Astrocyte of the cerebellum (primary cell): Measurements from ENCODE around the gene RAD51B.

Source experiments
- DNase-seq: peaks from one replicate; pipeline ENCODE4 v3.0.0-alpha.2; 2011; ENCODE audit warnings: low read depth
- H3K4me3 ChIP-seq: 2 replicates; pipeline ENCODE4 v1.5.1; 2011; ENCODE audit warnings: mild to moderate bottlenecking, low read depth, low read length, moderate library complexity
- CTCF ChIP-seq: IDR thresholded peaks from 2 replicates; pipeline ENCODE4 v1.5.1; 2012; ENCODE audit warnings: low read length, low read depth, moderate library complexity, mild to moderate bottlenecking; ENCODE audit errors: missing control alignments
- in situ Hi-C: cut with HindIII; loops from 2 replicates; pipeline ENCODE4 v1.10.0; 2017; ENCODE audit warnings: low sequenced_read_pairs

RAD51B gene

GRCh38 chr14:67938071-67938470, 118.5 kb downstream of the RAD51B start:
- DNase-seq: no peak
- in situ Hi-C loops: no loop called here
- H3K4me3 ChIP-seq: no peak overlapping the region
- TF ChIP-seq CTCF: no peak

GRCh38 chr14:67940486-67941455, 121.2 kb downstream of the RAD51B start:
- in situ Hi-C loops: loop anchor here (5.0 kb wide), 1 partner anchor 867 kb away; no protein-coding TSS in a partner anchor
- TF ChIP-seq CTCF: no peak
- no peak overlapping the region for H3K4me3 ChIP-seq
- peak; percentile 79 for DNase-seq

GRCh38 chr14:67941456-67942018, 122.0 kb downstream of the RAD51B start:
- no peak overlapping the region for H3K4me3 ChIP-seq
- peak; percentile 22 for DNase-seq
- in situ Hi-C loops: loop anchor here (5.0 kb wide), 1 partner anchor 866 kb away; no protein-coding TSS in a partner anchor
- TF ChIP-seq CTCF: no peak

GRCh38 chr14:67942080-67942710, 122.6 kb downstream of the RAD51B start:
- in situ Hi-C loops: loop anchor here (5.0 kb wide), 1 partner anchor 865 kb away; no protein-coding TSS in a partner anchor
- no peak for TF ChIP-seq CTCF
- DNase-seq: no peak
- no peak overlapping the region for H3K4me3 ChIP-seq

GRCh38 chr14:67943947-67944346, 124.4 kb downstream of the RAD51B start:
- no peak overlapping the region for H3K4me3 ChIP-seq
- DNase-seq: peak; percentile 85
- in situ Hi-C loops: loop anchor here (5.0 kb wide), 1 partner anchor 863 kb away; no protein-coding TSS in a partner anchor
- TF ChIP-seq CTCF: peak; percentile 61

GRCh38 chr14:67944605-67945004, 125.0 kb downstream of the RAD51B start:
- no peak for DNase-seq
- H3K4me3 ChIP-seq: no peak overlapping the region
- no peak for TF ChIP-seq CTCF
- in situ Hi-C loops: loop anchor here (5.0 kb wide), 1 partner anchor 863 kb away; no protein-coding TSS in a partner anchor
